ENCODE results near the gene USP11. TPM values are rescaled to one million over a fixed set of nuclear protein-coding genes. Genes with fewer than 3 reads are reported as not detected.

The USP11 gene
- total and polyA plus RNA-seq, 2 of the 8 experiments (the other 6 are each of a cell fraction or from before 2014, with no cell fraction given) = 40.9 to 84.0 TPM

GRCh38 chrX:47190445-47191269, 42.2 kb upstream of the USP11 start (continued):
- TF ChIP-seq FOSL1 (IDR thresholded peaks at IDR 0.05; ENCODE audit: insufficient read depth, low read depth, low read length) (no peak), PHF8 (conservative IDR thresholded peaks at IDR 0.05; ENCODE audit: low read depth, low read length) (no peak), NANOG (IDR thresholded peaks at IDR 0.05; ENCODE audit: insufficient read depth, low read depth, low read length, poor library complexity, severe bottlenecking) (no peak), SIN3A (conservative IDR thresholded peaks at IDR 0.05 in 1 of 2, IDR thresholded peaks at IDR 0.05 in 1 of 2; ENCODE audit: low read depth in 1 of 2, low read length in 2 of 2) (peak in 1 of 2 experiments; percentile 75; a peak in 1 of 4 replicates), SRF (IDR thresholded peaks at IDR 0.05; ENCODE audit: low read depth, low read length) (no peak), MAFK (IDR thresholded peaks at IDR 0.05; ENCODE audit: low read depth, low read length) (no peak), POU5F1 (IDR thresholded peaks at IDR 0.05; ENCODE audit: low read depth, low read length) (no peak), ASH2L (IDR thresholded peaks at IDR 0.05; ENCODE audit: low read length) (no peak), NRF1 (IDR thresholded peaks at IDR 0.05; ENCODE audit: low read depth, low read length) (no peak), BACH1 (IDR thresholded peaks at IDR 0.05; ENCODE audit: low read length) (no peak), BRCA1 (IDR thresholded peaks at IDR 0.05; ENCODE audit: low read depth, low read length) (no peak), CHD1 (IDR thresholded peaks at IDR 0.05; ENCODE audit: low read depth, low read length) (peak; percentile 95), TEAD4 (IDR thresholded peaks at IDR 0.05; ENCODE audit: low read depth, low read length) (peak; percentile 14; the same call in 1 of the 2 replicates), CHD2 (IDR thresholded peaks at IDR 0.05; ENCODE audit: low read length) (no peak), EP300 (IDR thresholded peaks at IDR 0.05; ENCODE audit: borderline replicate concordance in 1 of 2, low read depth in 2 of 2, low read length in 2 of 2) (peak in 1 of 2 experiments; percentile 99; a peak in 2 of 3 replicates), EGR1 (IDR thresholded peaks at IDR 0.05; ENCODE audit: borderline replicate concordance, low read depth, low read length) (no peak), CBX8 (IDR thresholded peaks at IDR 0.05; ENCODE audit: borderline replicate concordance, low read depth, low read length) (no peak), GABPA (IDR thresholded peaks at IDR 0.05; ENCODE audit: borderline replicate concordance, insufficient read depth, low read length) (no peak), RBBP5 (IDR thresholded peaks at IDR 0.05; ENCODE audit: borderline replicate concordance, low read depth, low read length) (no peak), TCF12 (IDR thresholded peaks at IDR 0.05; ENCODE audit: low read depth, low read length) (no peak), SP4 (IDR thresholded peaks at IDR 0.05; ENCODE audit: low read length) (no peak), POLR2AphosphoS5 (IDR thresholded peaks at IDR 0.05; ENCODE audit: low read depth, low read length) (peak; percentile 54), HDAC2 (IDR thresholded peaks at IDR 0.05; ENCODE audit: borderline replicate concordance in 1 of 2, low read depth in 2 of 2, low read length in 2 of 2) (no peak), KDM1A (IDR thresholded peaks at IDR 0.05; ENCODE audit: borderline replicate concordance, low read length) (peak; percentile 22; the same call in 1 of the 2 replicates)

Data from H1 (cell line).